ENCODE results near the gene TMEM106A. TPM values are rescaled to one million over a fixed set of nuclear protein-coding genes. Genes with fewer than 3 reads are reported as not detected.
"Not testable (repeated sequence)": the region's sequence is repeated elsewhere in the genome, so short reads cannot be mapped to it uniquely, and the experiment has no call there.

TMEM106A gene
- total RNA-seq = 15.5 TPM

- DNase-seq (ENCODE audit: low spot score) = peak; percentile 85
Observed at GRCh38 chr17:43211480-43212402, at the start of gene TMEM106A. Gene TMEM106A (plus strand): TSS chr17:43211875. CDS start chr17:43213042, 1,167 bp downstream.

- not testable (repeated sequence) for DNase-seq (ENCODE audit: low spot score)
Observed at GRCh38 chr17:43165971-43166370, 45.7 kb upstream of the TMEM106A start.

- DNase-seq (ENCODE audit: low spot score) = peak; percentile 65
Observed at GRCh38 chr17:43169561-43170139, 42.0 kb upstream of the TMEM106A start.

DNA sequence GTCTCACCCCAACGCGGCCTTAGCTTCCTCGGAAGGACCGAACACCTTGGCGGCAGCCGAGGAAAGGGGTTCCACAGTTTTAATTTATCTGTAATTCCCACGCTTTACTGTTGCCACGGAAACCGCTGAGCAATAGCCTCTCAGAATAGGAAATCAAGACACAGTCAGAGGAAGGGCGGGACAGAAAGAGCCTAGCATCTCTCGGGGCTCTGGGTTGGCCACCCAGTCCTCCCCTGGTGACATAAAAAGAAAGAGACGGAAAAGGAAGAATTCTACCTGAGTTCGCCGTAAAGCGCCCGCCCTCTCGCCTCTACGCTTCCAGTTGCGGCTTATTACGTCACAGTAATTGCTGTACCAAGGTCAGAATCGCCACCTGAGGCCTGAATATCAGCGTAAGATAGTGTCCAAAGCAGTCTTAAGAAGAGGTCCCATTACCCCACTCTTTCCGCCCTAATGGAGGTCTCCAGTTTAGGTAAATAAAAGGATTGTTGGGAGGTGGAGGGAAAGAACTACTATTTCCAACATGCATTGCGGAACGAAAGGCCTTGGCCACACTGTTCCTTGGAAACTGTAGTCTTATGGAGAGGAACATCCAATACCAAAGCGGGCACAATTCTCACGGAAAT is 41.4 kb upstream of the TMEM106A start:
- DNase-seq (ENCODE audit: low spot score) = peak; percentile 92

DNA sequence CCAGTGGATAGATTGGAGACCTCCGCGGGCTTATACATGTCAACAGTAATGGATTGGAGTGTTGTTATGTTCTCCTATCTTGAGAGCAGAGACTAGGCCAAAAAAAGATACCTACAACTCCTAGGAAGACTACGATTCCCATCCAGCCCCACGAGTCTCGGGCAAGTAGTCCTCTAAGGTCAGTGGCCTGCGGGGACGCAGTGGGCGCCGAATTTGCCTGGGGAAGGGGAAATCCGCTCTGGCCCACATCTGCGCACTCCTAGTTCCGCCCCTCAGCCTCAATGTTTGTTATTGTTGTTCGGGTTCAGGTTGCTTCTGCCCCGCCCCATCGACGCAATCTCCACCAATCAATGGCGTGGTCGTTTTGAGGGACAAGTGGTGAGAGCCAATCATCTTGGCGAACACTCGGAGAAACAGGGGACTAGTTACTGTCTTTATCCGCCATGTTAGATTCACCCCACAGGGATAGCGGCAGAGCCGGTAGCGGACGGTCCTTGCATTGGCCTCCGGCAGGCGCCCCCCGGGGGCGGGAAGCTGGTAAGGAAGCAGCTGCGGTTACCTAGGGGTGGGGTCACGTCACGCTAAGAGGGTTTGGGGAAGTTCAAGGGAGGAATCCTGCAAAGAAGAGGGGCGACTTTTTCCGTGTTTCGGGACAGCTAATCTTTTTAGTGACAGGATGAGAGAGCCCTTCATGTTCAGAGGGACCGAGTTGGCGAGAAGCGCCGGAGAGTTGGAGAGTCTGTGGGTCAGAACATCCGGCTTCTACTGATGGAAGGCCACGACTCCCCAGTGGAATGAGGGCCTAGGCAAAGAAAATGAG is 40.7 kb upstream of the TMEM106A start, which contains the start of gene NBR1:
TSS of gene NBR1 (plus strand) at position 449 of the 820 bp plus-strand sequence. CDS start 4,586 bp downstream, outside the sequence.
- DNase-seq (ENCODE audit: low spot score) = peak; percentile 96

- peak; percentile 59 for DNase-seq (ENCODE audit: low spot score)
Observed at GRCh38 chr17:43171586-43172487, 39.8 kb upstream of the TMEM106A start.

GRCh38 chr17:43175213-43176118 is 36.2 kb upstream of the TMEM106A start:
- DNase-seq (ENCODE audit: low spot score) = no peak

GRCh38 chr17:43176119-43176570 is 35.5 kb upstream of the TMEM106A start:
- no peak for DNase-seq (ENCODE audit: low spot score)

- no peak for DNase-seq (ENCODE audit: low spot score)
Observed at GRCh38 chr17:43183921-43184320, 27.8 kb upstream of the TMEM106A start.

DNA sequence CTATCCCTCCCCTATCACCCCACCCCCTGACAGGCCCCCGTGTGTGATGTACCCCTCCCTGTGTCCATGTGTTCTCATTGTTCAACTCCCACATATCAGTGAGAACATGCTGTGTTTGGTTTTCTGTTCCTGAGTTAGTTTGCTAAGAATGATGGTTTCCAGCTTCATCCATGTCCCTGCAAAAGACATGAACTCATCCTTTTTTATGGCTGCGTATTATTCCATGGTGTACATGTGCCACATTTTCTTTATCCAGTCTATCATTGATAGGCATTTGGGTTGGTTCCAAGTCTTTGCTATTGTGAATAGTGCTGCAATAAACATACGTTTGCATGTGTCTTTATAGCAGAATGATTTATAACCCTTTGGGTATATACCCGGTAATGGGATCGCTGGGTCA is 25.0 kb upstream of the TMEM106A start:
- not testable (repeated sequence) for DNase-seq (ENCODE audit: low spot score)

GRCh38 chr17:43193251-43193650 is 18.4 kb upstream of the TMEM106A start:
- no peak for DNase-seq (ENCODE audit: low spot score)

- DNase-seq (ENCODE audit: low spot score) = no peak
Observed at GRCh38 chr17:43199633-43200032, 12.0 kb upstream of the TMEM106A start.

DNA sequence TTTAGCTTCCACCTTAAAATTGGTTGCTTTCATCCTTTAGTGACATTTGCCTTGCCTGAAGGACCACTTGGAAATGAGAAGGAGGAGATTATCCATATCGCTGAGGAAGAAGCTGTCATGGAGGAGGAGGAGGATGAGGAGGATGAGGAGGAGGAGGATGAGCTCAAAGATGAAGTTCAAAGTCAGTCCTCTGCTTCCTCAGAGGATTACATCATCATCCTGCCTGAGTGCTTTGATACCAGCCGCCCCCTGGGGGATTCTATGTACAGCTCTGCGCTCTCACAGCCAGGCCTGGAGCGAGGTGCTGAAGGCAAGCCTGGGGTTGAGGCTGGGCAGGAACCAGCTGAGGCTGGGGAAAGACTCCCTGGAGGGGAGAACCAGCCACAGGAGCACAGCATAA is 11.5 kb upstream of the TMEM106A start:
- no peak for DNase-seq (ENCODE audit: low spot score)

GRCh38 chr17:43203013-43203412 is 8.7 kb upstream of the TMEM106A start:
- not testable (repeated sequence) for DNase-seq (ENCODE audit: low spot score)

- DNase-seq (ENCODE audit: low spot score) = no peak
Observed at GRCh38 chr17:43210576-43210975, 1.1 kb upstream of the TMEM106A start.

DNA sequence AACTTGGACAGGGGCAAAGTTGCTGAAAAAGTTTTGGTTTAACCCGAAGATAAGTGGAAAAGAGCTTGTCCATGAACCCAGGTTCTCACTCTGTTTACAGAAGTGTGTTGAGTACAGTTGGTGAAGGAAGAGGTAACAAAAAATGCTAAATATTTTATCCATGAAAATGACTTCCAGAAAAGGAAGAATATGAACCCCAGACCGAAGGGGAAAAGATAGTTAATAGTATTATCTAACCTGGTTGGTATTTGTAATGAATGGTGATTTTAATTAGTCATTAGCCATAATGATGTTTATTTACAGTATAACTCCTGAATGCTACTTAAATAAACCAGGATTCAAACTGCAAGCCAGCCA is 574 bp upstream of the TMEM106A start:
- DNase-seq (ENCODE audit: low spot score) = no peak

DNA sequence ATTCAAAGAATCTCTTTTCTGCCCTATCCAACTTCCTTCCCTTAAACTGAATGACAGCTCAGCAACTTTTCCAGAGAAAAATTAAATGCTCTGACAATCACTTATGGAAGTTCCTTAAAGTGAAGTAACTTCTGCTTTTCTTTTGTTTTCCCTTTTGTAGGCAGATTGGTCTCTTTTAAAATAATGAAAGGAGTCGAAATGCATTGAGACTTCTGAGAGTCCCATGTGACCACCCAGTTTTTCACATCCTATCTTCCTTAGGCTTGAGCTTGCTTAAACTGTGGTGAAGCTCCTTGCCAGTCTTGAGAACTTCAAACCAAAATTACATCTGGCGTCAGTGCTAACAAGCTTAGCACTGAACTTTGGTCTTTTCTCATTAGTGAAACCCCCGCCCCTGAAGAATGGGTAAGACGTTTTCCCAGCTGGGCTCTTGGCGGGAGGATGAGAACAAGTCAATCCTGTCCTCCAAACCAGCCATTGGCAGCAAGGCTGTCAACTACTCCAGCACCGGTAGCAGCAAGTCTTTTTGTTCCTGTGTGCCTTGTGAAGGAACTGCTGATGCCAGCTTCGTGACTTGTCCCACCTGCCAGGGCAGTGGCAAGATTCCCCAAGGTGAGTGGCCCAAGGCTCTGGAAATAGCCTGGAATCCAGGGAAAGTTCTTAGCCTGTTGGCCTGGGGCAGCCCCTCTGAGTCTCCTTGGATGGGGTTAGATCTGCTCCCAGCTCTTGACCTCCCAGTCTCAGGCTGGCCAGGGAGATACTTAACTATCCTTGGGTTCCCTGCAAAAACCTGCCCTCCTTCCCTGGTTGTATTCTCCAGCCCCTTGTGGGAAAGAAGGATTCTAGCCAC is 1.2 kb downstream of the TMEM106A start:
- no peak for DNase-seq (ENCODE audit: low spot score)

- DNase-seq (ENCODE audit: low spot score) = no peak
Observed at GRCh38 chr17:43213545-43213944, 1.9 kb downstream of the TMEM106A start.
